Activated CD8-positive, alpha-beta memory T cell treated with anti-CD3 and anti-CD28 coated beads for 48 hours (primary cell): ENCODE data around the gene PRMT3.
"Not testable (repeated sequence)": the region's sequence is repeated elsewhere in the genome, so short reads cannot be mapped to it uniquely, and the experiment has no call there.

Experiments
- DNase-seq, 3 experiments: peaks; one replicate each; pipeline ENCODE4 v3.0.0-alpha.2; 2020; ENCODE audit warnings: low read depth in 2 of 3, low spot score in 2 of 3

Gene PRMT3

GRCh38 chr11:20501971-20502370 lies 114.5 kb downstream of the PRMT3 start:
- no peak for DNase-seq

- DNase-seq: no peak
Observed at GRCh38 chr11:20511982-20512381, 124.5 kb downstream of the PRMT3 start.

DNA sequence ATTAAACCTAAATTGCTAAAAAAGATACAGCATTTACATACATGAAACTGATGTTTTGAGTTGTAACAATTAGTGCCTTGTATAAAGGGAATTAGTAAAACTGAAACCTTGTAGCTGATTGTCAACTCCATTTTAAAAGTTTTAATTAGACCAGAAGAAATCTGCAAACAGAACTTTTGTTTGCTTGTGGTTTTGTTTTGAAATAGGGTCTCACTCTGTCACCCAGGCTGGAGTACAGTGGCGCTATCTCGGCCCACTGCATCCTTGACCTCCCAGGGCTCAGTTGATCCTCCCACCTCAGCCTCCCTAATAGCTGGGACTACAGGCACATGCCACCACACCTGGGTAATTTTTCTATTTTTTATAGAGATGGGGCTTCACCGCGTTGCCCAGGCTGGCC lies 125.4 kb downstream of the PRMT3 start:
- DNase-seq: no peak

DNA sequence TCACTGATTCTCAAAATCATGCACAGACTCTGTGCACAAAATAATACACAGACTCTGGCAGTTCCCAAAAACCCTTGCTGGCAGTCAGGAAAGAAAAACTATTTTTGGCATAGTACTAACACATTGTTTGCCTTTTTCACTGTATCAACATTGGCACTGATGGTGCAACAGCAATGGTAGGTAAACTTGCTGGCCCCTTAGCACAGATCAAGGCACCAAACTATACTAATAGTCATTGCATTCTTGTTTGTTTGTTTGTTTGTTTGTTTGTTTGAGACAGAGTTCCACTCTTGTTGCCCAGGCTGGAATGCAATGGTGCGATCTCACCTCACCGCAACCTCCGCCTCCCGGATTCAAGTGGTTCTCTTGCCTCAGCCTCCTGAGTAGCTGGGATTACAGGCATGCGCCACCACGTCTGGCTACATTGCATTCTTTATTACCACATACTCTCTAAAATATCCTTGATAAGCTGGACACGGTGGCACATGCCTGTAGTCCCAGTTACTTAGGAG lies 130.9 kb downstream of the PRMT3 start:
- no peak for DNase-seq

DNA sequence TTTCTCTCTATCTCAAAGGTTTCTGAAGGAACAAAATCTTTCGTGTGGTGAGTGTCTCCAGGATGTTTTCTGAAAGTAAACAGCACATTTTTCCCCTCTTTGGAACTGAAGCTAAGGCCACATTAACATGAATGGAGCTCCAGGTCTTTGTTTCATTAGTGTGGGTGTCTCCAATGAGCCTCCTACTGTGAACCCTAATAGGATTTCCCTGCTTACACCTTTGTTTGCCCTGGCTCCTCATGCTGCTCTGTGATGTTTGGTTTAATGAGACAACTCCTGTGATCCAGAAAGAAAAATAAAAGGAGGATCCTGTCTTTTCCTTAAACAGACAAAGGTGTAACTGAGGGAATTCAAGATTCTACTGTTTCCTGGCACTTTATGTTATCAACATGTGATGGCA lies 135.0 kb downstream of the PRMT3 start:
- no peak for DNase-seq

GRCh38 chr11:20529757-20530156 lies 142.2 kb downstream of the PRMT3 start:
- DNase-seq: no peak

- DNase-seq: no peak
Observed at GRCh38 chr11:20530942-20531703, 143.6 kb downstream of the PRMT3 start.

GRCh38 chr11:20535271-20535881 lies 147.9 kb downstream of the PRMT3 start:
- DNase-seq: no peak

DNA sequence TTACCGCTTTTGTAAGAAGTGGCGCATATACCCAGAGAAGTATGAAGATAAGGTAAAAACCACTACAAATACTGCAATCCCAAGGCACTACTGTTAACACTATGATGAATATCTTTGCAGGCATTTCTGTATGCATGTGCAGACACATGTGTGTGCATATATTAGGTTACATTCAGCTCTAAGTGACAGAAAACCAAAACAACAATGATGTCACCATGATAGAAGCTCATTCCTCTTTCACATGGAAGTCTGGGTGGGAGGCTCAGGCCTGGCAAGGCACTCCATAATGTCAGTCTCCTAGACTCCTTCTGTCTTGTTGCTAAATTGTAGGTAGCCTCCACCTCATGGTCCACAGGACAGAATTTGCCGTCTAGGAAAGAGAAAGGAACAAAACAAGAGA lies 148.8 kb downstream of the PRMT3 start:
- no peak for DNase-seq

GRCh38 chr11:20536784-20537183 lies 149.3 kb downstream of the PRMT3 start:
- no peak for DNase-seq

GRCh38 chr11:20541503-20541902 lies 154.0 kb downstream of the PRMT3 start:
- DNase-seq: no peak

DNA sequence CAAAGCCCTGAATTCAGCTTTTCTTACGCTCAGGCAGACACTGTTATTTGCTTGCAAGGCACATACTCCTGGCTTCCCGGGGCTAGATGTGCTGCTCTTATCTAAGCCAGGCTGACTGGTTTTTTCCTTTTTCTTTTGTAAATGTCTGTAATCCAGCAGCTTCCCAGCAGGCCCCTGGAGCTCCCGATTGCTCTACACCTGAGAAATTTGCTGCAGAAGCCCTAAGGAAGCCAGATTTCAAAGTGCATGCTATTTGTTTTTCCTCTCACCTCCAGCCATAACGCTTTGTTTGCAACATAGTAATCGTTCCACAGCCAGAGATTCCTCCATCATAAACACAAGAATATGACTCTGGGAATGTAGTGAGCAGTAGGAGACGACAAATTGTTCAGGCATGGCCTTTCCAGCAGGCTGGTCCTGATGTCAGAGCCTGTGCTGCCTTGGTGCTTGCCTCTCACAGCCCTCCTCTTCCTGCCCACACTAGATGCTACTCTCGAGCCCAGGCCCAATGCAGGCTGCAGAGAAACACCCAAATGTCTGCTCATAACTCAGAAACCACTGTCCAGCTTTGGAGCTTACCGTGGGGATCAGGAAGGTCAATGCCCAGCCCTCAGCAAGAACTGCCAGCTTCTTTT lies 157.2 kb downstream of the PRMT3 start:
- DNase-seq: no peak

- no peak for DNase-seq
Observed at GRCh38 chr11:20547411-20547810, 159.9 kb downstream of the PRMT3 start.

GRCh38 chr11:20551096-20551495 lies 163.6 kb downstream of the PRMT3 start:
- DNase-seq: no peak

DNA sequence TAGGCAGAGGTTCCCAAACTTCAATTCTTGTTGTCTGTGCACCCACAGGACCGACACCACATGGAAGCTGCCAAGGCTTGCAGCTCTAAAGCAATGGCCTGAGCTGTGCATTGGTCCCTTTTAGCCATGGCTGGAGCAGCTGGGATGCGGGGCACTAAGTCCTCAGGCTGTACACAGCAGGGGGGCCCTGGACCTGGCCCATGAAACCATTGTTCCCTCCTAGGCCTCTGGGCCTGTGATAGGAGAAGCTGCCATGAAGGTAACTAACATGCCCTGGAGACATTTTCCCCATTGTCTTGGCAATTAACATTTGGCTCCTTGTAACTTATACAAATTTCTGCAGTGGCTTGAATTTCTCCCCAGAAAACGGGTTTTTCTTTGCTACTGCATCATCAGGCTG lies 168.3 kb downstream of the PRMT3 start:
- DNase-seq: no peak

DNA sequence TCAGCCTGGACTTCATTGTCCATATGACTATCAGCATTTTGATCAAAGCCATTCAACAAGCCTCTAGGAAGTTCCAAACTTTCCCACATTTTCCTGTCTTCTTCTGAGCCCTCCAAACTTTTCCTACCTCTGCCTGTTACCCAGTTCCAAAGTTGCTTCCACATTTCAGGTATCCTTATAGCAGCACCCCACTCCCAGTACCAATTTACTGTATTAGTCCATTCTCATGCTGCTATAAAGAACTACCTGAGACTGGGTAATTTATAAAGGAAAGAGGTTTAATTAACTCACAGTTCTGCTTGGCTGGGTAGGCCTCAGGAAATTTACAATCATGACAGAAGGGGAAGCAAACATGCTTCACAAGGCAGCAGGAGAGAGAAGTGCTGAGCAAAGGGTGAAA lies 168.9 kb downstream of the PRMT3 start:
- not testable (repeated sequence) for DNase-seq

GRCh38 chr11:20558741-20559140 lies 171.2 kb downstream of the PRMT3 start:
- DNase-seq: no peak
